ENCODE measurements around the gene CDH13.

- TF ChIP-seq CTCF (IDR thresholded peaks at IDR 0.05) (no peak), POLR2A (IDR thresholded peaks at IDR 0.05) (no peak)
These were observed 499.3 kb downstream of the CDH13 start for GRCh38 chr16:83125999-83126568.

Measured in thyroid gland (tissue), 4 donors.